Hepatocyte (in vitro differentiated cells): ENCODE measurements around the gene EXOC6B. TPM values are rescaled to one million over a fixed set of nuclear protein-coding genes. Genes with fewer than 3 reads are reported as not detected.

ENCODE experiments used
- DNase-seq: peaks from one replicate; pipeline ENCODE4 v3.0.0-alpha.2; 2016; ENCODE audit warnings: low spot score
- H2AFZ ChIP-seq: fragments of 200-600 bp; sonication (generic); 2 replicates; pipeline ENCODE4 v1.6.0; 2016; ENCODE audit warnings: antibody characterized with exemption, mild to moderate bottlenecking
- H3K27ac ChIP-seq: fragments of 200-600 bp; sonication (generic); 2 replicates; pipeline ENCODE4 v1.5.1; 2016; ENCODE audit warnings: mild to moderate bottlenecking
- H3K27me3 ChIP-seq: fragments of 200-600 bp; sonication (generic); 2 replicates; pipeline ENCODE4 v1.6.1; 2016
- H3K36me3 ChIP-seq: fragments of 200-600 bp; sonication (generic); replicated peaks from 2 replicates; pipeline ENCODE4 v1.5.1; 2016; ENCODE audit warnings: low read depth; ENCODE audit not compliant: insufficient read depth
- H3K4me1 ChIP-seq: fragments of 200-600 bp; sonication (generic); 2 replicates; pipeline ENCODE4 v1.5.1; 2016; ENCODE audit warnings: mild to moderate bottlenecking, moderate library complexity; ENCODE audit not compliant: insufficient read depth
- H3K4me2 ChIP-seq: fragments of 200-600 bp; sonication (generic); 2 replicates; pipeline ENCODE4 v1.6.0; 2016
- H3K4me3 ChIP-seq: fragments of 200-600 bp; sonication (generic); 2 replicates; pipeline ENCODE4 v1.5.1; 2016; ENCODE audit warnings: mild to moderate bottlenecking
- H3K79me2 ChIP-seq: fragments of 200-600 bp; sonication (generic); 2 replicates; pipeline ENCODE4 v1.6.0; 2017; ENCODE audit warnings: mild to moderate bottlenecking
- H3K9me2 ChIP-seq: fragments of 200-600 bp; sonication (generic); replicated peaks from 2 replicates; pipeline ENCODE4 v1.6.0; 2017; ENCODE audit warnings: mild to moderate bottlenecking; ENCODE audit not compliant: insufficient read depth
- H3K9me3 ChIP-seq: fragments of 200-600 bp; sonication (generic); 2 replicates; pipeline ENCODE4 v1.5.1; 2016; ENCODE audit warnings: low read depth, mild to moderate bottlenecking
- H4K20me1 ChIP-seq: fragments of 200-600 bp; sonication (generic); 2 replicates; pipeline ENCODE4 v1.6.0; 2016; ENCODE audit warnings: mild to moderate bottlenecking; ENCODE audit not compliant: insufficient read depth, poor library complexity, severe bottlenecking
- CTCF ChIP-seq: fragments of 200-600 bp; sonication (generic); IDR thresholded peaks from 2 replicates; pipeline ENCODE4 v1.5.1; 2016; ENCODE audit warnings: antibody characterized with exemption, mild to moderate bottlenecking; ENCODE audit not compliant: poor library complexity
- EZH2 ChIP-seq: fragments of 200-600 bp; sonication (generic); IDR thresholded peaks from 2 replicates; pipeline ENCODE4 v1.6.1; 2016; ENCODE audit warnings: antibody characterized with exemption, mild to moderate bottlenecking, borderline replicate concordance
- EZH2phosphoT487 ChIP-seq: fragments of 200-600 bp; sonication (generic); IDR thresholded peaks from one replicate; pipeline ENCODE4 v1.6.1; 2018; ENCODE audit warnings: antibody characterized with exemption, mild to moderate bottlenecking, low read depth, moderate library complexity; ENCODE audit not compliant: unreplicated experiment, severe bottlenecking
- WGBS: methylation state at CpG from one replicate; pipeline ENCODE4 v1.1.6; 2016; ENCODE audit warnings: low lambda C conversion rate; ENCODE audit errors: missing lambda C conversion rate; 5-methylcytosine and 5-hydroxymethylcytosine counted together
- polyA plus RNA-seq: library from polyadenylated mRNA; unstranded; fragments of >200 nt; fragmentation: Nextera tagmentation; extraction: Ambion mirVana; gene quantifications from 2 replicates; pipeline ENCODE4 v1.2.1, GENCODE V29; 2016
- total RNA-seq: library from RNA; depleted of rRNA; stranded (reverse); fragments of >200 nt; gene quantifications from 2 replicates; pipeline ENCODE4 v1.2.3, GENCODE V29; 2014

EXOC6B gene
- total and polyA plus RNA-seq, 2 experiments from 2014 or later: 11.8 to 36.2 TPM

DNA sequence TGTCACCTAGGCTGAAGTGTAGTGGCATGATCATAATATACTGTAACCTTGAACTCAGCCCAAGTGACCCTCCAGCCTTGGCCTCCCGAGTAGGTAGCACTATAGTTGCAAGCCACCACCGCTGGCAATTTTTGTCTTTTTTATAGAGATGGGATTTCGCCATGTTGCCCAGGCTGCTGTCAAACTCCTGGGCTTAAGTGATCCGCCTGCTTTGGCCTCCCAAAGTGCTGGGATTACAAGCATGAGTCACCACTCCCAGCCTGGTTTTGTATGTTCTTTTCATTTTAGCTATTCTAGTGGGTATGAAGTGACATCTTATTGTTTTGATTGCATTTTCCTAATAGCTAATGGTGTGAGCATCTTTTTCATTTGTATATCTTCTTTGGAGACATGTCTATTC, 11.3 kb upstream of the EXOC6B start:
- H3K27me3 ChIP-seq: no peaks in the 10 kb centered on the region
- H3K79me2 ChIP-seq: no peaks in the 10 kb centered on the region
- H3K27ac ChIP-seq: no peak overlapping the region
- H3K4me2 ChIP-seq: no peak overlapping the region
- H4K20me1 ChIP-seq: no peaks in the 10 kb centered on the region
- 66% methylated on average over 4 of the region's 4 CpGs for WGBS
- H3K4me1 ChIP-seq: no peaks in the 10 kb centered on the region
- DNase-seq: no peak
- TF ChIP-seq EZH2phosphoT487 (no peak), CTCF (no peak), EZH2 (no peak)
- H3K9me2 ChIP-seq: no peaks in the 10 kb centered on the region
- no peaks in the 10 kb centered on the region for H3K36me3 ChIP-seq
- H2AFZ ChIP-seq: no peak overlapping the region
- no peak overlapping the region for H3K4me3 ChIP-seq
- no peaks in the 10 kb centered on the region for H3K9me3 ChIP-seq

- Histone ChIP-seq H3K4me3 (no peak overlapping the region), H2AFZ (no peak overlapping the region), H3K4me2 (no peak overlapping the region), H3K27me3 (no peaks in the 10 kb centered on the region), H3K4me1 (no peaks in the 10 kb centered on the region), H3K9me2 (no peaks in the 10 kb centered on the region), H4K20me1 (no peaks in the 10 kb centered on the region), H3K9me3 (no peaks in the 10 kb centered on the region), H3K36me3 (no peaks in the 10 kb centered on the region), H3K27ac (no peak overlapping the region), H3K79me2 (no peaks in the 10 kb centered on the region)
- no peak for DNase-seq
- WGBS: 73% methylated on average over 1 of the region's 1 CpG
- TF ChIP-seq EZH2: no peak
- TF ChIP-seq EZH2phosphoT487: no peak
- TF ChIP-seq CTCF: no peak
Measured at GRCh38 chr2:72835403-72835802, 9.6 kb upstream of the EXOC6B start.

GRCh38 chr2:72834596-72834995, 8.8 kb upstream of the EXOC6B start:
- H3K4me2 ChIP-seq: no peak overlapping the region
- H3K79me2 ChIP-seq: no peaks in the 10 kb centered on the region
- no peak overlapping the region for H2AFZ ChIP-seq
- no peaks in the 10 kb centered on the region for H3K9me3 ChIP-seq
- H3K4me1 ChIP-seq: no peaks in the 10 kb centered on the region
- no peaks in the 10 kb centered on the region for H3K36me3 ChIP-seq
- no peaks in the 10 kb centered on the region for H4K20me1 ChIP-seq
- no peak for DNase-seq
- TF ChIP-seq EZH2phosphoT487 (no peak), CTCF (no peak), EZH2 (no peak)
- no peak overlapping the region for H3K4me3 ChIP-seq
- 83% methylated on average over 1 of the region's 1 CpG for WGBS
- H3K27me3 ChIP-seq: no peaks in the 10 kb centered on the region
- no peaks in the 10 kb centered on the region for H3K9me2 ChIP-seq
- H3K27ac ChIP-seq: no peak overlapping the region

DNA sequence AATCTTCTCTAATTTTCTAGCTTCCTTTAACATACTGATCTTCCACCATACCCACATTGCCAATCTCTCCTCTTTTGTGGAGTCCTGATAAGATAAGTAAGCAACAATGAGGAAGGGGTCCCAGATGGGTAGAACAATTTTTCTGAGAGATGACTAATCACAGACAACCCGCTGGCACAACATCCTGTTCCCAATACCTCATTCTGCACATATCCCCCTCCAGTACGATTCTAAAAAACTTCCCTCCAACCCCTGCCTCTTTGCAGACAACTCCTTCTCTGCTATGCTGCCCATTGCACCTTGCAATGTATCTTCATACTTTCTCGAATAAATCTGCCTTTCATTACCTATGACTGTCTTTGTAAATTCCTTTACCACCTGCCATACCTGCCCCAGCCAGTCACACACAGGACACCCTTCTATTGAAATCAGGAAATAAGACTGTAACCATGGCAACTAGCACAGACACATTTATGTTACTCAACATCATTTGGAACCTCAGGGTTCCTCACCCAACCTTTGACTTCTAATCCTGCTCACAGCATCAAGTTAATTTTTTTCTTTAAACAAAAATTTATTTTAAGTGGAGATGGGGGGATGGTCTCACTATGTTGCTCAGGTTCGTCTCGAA, 7.4 kb upstream of the EXOC6B start:
- no peaks in the 10 kb centered on the region for H4K20me1 ChIP-seq
- no peaks in the 10 kb centered on the region for H3K79me2 ChIP-seq
- no peaks in the 10 kb centered on the region for H3K36me3 ChIP-seq
- no peak overlapping the region for H3K4me2 ChIP-seq
- H3K4me1 ChIP-seq: peaks cover 5% of the 10 kb centered on the region
- TF ChIP-seq CTCF: no peak
- TF ChIP-seq EZH2: no peak
- TF ChIP-seq EZH2phosphoT487: no peak
- H3K9me3 ChIP-seq: no peaks in the 10 kb centered on the region
- H3K9me2 ChIP-seq: no peaks in the 10 kb centered on the region
- H3K27ac ChIP-seq: no peak overlapping the region
- H3K4me3 ChIP-seq: no peak overlapping the region
- no peak overlapping the region for H2AFZ ChIP-seq
- no peak for DNase-seq
- WGBS: 73% methylated on average over 5 of the region's 5 CpGs
- H3K27me3 ChIP-seq: no peaks in the 10 kb centered on the region
